ENCODE measurements around the gene SOHLH1. TPM values are rescaled to one million over a fixed set of nuclear protein-coding genes. Genes with fewer than 3 reads are reported as not detected.
A peak's percentile ranks its signal among the peaks of the same experiment; 100 is the strongest.

Gene SOHLH1
- total and polyA plus RNA-seq, 2 of the 13 experiments (the other 11 are each of a cell fraction or from before 2014, with no cell fraction given) = 0.15 TPM

- Histone ChIP-seq H3K36me3 (replicated peaks in 1 of 2; ENCODE audit: control insufficient read depth in 1 of 2, insufficient read depth in 2 of 2, low read length in 2 of 2) (no peaks in the 10 kb centered on the region), H3K4me3 (replicated peaks in 1 of 3; ENCODE audit: insufficient read depth in 1 of 3, low read depth in 2 of 3, low read length in 3 of 3) (no peak overlapping the region), H2AFZ (ENCODE audit: low read length) (no peak overlapping the region), H3K27ac (ENCODE audit: extremely low read length, insufficient read depth, low read length) (no peak overlapping the region), H3K79me2 (ENCODE audit: insufficient read depth, low read length) (no peaks in the 10 kb centered on the region), H3K4me1 (ENCODE audit: insufficient read depth, low read length) (no peaks in the 10 kb centered on the region), H3K4me2 (ENCODE audit: low read depth, low read length) (no peak overlapping the region), H3K27me3 (ENCODE audit: control insufficient read depth in 1 of 2, insufficient read depth in 2 of 2, low read length in 2 of 2) (peaks cover 7 to 72% of the 10 kb centered on the region in 2 experiments; a peak in 4 of 5 replicates), H4K20me1 (ENCODE audit: insufficient read depth, low read length) (no peaks in the 10 kb centered on the region), H3K9me3 (ENCODE audit: low read length) (no peaks in the 10 kb centered on the region), H3K9ac (ENCODE audit: insufficient read depth, low read depth, low read length) (no peak overlapping the region)
- BruUV-seq (replicated peaks) = no TSS peak
- TF ChIP-seq ZNF768 (CRISPR knock-in tag; IDR thresholded peaks at IDR 0.05) (no peak), MNT (IDR thresholded peaks at IDR 0.05) (peak; percentile 95), PLSCR1 (CRISPR knock-in tag; IDR thresholded peaks at IDR 0.05; ENCODE audit: borderline replicate concordance) (no peak), GTF2F1 (IDR thresholded peaks at IDR 0.05; ENCODE audit: low read length) (no peak), CHCHD3 (CRISPR knock-in tag; IDR thresholded peaks at IDR 0.05) (no peak), PPARG (CRISPR knock-in tag; conservative IDR thresholded peaks at IDR 0.05) (no peak), KIAA2018 (CRISPR knock-in tag; IDR thresholded peaks at IDR 0.05; ENCODE audit: borderline replicate concordance) (no peak)
- FAIRE-seq = no peak
- no peak for DNase-seq (ENCODE audit: low spot score)
- ChIA-PET POLR2A (no interaction called here), CTCF (ENCODE audit: low intra/inter-chr PET ratio, low total read pairs) (no interaction called here)
- intact Hi-C loops (cut with micrococcal nuclease; ENCODE audit: unreplicated experiment) (no loop called here), in situ Hi-C loops (cut with HindIII; ENCODE audit: extremely low pct_ligation_motif_present, low pct_unique_long_range_greater_than_20kb) (no loop called here)
- 34% methylated on average over 4 of the region's 4 CpGs for WGBS (ENCODE audit: low lambda C conversion rate)
- ATAC-seq = no peak
Measured at GRCh38 chr9:135708164-135708563, 8.9 kb upstream of the SOHLH1 start.

All from HepG2 (cell line).